CD4-positive, alpha-beta T cell treated with Interferon gamma for 1 hour (primary cell): Measurements from ENCODE around the gene GRHL1.

Source experiments
- DNase-seq: peaks from one replicate; pipeline ENCODE4 v3.0.0-alpha.2; 2020

GRHL1 gene

DNA sequence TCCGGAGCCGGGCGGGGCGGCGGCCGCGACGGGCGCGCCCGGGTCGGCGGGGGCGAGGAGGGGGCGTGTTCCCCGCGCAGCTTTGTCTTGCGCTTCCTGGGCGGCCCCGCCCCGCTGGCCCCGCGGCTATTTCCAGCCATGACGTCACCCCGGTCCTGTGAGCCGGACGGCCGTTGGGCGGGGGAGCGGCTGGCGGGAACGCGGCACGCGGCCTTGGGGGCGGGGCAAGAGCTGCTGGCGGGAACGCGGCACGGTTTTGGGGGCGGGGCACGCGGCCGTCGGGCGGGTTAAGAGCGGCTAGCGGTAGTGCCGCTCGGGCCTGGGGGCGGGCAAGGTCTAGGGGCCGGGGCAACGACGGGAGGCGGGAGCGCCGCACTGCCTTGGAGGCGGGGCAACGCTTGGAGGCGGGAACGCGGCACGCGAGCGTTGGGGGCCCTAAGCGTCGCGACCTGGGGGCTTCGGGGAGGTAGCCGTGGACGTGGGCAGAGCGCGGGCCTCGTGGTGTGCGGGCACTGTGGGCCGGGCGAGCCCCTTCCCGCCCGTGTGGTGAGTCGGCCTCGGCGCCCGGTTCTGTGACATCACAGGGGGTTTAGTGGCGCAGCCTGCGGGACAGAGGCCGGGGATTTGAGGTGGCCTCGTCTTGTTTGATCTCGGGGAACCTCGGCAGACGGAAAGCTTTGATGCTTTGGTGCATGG is 92.6 kb downstream of the GRHL1 start:
- peak; percentile 94 for DNase-seq

DNA sequence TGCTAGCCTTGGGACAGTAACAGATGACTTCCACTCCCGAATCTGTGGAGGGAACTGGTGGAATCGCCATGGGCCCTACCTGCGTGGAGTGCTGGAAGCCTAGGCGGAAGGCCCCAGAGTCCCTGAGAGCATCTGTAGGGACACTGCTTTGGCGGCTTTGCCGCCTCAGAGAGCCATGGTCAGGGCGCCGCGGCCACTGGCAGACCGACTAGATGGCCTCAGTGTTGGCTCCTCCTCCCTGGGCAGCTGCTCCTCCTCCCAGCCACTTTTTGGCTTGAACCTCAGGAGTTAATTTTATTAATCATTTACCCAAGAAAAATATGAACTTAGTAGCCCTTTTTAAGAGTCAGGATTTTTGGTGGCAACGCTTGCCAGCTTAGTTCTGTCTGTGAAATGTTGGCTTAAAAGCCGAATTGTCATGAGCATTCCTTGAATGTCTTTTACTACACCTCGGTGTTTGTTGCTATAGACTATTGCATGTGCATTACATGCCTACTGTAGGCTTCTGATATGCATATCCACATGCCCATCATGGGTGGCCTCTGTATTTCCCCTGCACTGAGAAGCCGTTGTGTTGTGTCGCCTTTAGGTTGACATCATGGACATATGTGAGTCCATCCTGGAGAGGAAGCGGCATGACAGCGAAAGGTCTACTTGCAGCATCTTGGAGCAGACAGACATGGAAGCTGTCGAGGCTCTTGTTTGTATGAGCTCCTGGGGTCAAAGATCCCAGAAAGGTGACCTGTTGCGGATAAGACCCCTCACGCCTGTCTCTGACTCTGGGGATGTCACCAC is 94.3 kb downstream of the GRHL1 start:
- DNase-seq: no peak

DNA sequence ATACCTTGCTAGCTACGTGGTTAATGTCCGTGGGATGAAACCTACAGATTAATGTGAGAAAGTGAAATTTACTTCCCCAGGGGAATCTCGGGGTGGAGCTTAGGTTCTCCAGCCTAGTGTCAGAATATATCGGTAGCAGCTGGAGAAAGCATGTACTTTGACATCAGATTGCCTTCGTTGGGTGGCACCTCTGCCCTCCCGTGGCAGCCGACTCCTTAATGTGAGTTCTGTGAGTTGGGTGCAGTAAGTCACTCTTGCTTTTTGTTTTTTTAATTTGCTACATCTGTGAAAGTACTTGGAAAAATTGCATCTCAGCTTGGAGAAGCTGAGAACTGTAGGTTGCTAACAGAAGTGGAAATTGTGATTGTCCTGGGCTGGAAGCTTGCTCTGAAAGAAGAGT is 95.4 kb downstream of the GRHL1 start:
- no peak for DNase-seq

DNA sequence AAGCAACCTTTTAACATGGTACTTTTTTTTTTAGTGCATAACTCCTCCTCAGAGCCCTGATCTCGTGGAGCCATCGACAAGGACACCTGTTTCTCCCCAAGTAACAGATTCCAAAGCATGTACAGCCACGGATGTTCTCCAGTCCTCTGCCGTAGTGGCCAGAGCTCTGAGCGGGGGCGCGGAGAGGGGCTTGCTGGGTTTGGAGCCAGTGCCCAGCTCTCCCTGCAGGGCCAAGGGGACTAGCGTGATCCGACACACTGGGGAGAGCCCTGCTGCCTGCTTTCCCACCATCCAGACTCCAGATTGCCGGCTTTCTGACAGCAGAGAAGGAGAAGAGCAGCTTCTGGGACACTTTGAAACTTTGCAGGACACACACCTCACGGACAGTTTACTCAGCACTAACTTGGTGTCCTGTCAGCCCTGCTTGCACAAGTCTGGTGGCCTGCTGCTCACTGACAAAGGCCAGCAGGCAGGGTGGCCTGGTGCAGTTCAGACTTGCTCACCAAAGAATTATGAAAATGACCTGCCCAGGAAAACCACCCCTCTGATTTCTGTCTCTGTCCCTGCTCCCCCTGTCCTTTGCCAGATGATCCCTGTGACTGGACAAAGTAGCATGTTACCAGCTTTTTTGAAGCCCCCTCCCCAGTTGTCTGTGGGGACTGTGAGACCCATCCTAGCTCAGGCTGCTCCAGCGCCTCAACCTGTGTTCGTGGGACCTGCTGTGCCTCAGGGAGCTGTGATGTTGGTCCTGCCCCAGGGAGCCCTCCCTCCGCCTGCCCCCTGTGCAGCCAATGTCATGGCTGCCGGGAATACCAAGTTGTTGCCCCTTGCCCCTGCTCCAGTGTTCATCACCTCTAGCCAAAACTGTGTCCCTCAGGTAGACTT is 96.4 kb downstream of the GRHL1 start:
- no peak for DNase-seq

DNA sequence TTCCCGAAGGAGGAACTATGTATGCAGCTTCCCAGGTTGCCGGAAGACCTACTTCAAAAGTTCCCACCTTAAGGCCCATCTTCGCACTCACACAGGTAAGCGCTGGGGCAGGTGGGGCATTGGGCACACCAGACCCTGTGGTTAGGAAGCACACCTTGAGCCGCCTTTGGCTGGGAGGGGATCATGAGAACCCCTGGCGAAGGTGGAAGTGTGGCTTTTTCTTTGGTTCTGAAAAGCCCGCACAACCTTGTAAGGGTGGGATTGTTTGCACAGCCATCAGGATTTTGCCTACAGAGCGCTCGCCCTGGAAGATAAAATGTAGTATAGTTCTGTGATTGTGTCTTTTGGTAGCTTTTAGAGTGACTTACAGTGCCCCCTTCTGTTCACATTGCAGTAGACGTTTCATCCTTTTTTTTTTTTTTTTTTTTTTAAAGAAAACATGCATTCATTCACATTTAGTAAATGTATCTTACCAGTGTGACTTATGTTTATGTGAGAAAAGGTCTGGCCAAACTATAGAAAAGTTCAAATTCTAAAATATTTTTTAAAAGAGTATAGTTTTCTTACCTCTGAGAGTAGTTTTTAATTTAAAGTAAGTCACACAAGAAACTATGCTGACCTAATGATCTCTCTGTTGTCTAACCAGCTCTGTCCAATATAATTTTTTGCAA is 97.1 kb downstream of the GRHL1 start:
- DNase-seq: no peak
